ENCODE results near the gene TMEM178B. TPM values are rescaled to one million over a fixed set of nuclear protein-coding genes. Genes with fewer than 3 reads are reported as not detected.

The TMEM178B gene
- total RNA-seq, 1 experiment from 2014 or later = 4.3 TPM

GRCh38 chr7:141522657-141523342 lies 448.9 kb downstream of the TMEM178B start:
- DNase-seq (ENCODE audit: low read depth) = no peak

GRCh38 chr7:141525973-141526514 lies 452.2 kb downstream of the TMEM178B start:
- DNase-seq (ENCODE audit: low read depth) = no peak

- no peak for DNase-seq (ENCODE audit: low read depth)
Observed at GRCh38 chr7:141527076-141527475, 453.2 kb downstream of the TMEM178B start.

- no peak for DNase-seq (ENCODE audit: low read depth)
Observed at GRCh38 chr7:141528399-141528798, 454.5 kb downstream of the TMEM178B start.

Other genes starting within 250 kb of the TMEM178B start
- gene BRAF, start 149.1 kb upstream of the TMEM178B start, total RNA-seq (2014; rRNA removed; shearing (Covaris generic)) = 12.7 and 12.8 TPM in 2 replicates
- 55.7 and 70.3 TPM in 2 replicates for gene MRPS33, start 59.1 kb upstream of the TMEM178B start, total RNA-seq (2014; rRNA removed; shearing (Covaris generic))

Data from RPMI7951 (cell line).